Fibroblast of pulmonary artery (primary cell): ENCODE measurements around the gene ZBTB9.
A peak's percentile ranks its signal among the peaks of the same experiment; 100 is the strongest.

Source experiments
- DNase-seq: peaks from one replicate; pipeline ENCODE4 v3.0.0-alpha.2; 2010; ENCODE audit warnings: low read depth
- H3K4me3 ChIP-seq: replicated peaks from 2 replicates; pipeline ENCODE4 v1.5.1; 2011; ENCODE audit warnings: low read depth, mild to moderate bottlenecking, control low read depth, low read length, moderate library complexity
- TF ChIP-seq, protein P1 (sequence below): IDR thresholded peaks from 2 replicates; pipeline ENCODE4 v1.5.1; 2011; ENCODE audit warnings: mild to moderate bottlenecking, control low read depth, low read length, inconsistent platforms; ENCODE audit errors: missing control alignments

ZBTB9 gene

DNA sequence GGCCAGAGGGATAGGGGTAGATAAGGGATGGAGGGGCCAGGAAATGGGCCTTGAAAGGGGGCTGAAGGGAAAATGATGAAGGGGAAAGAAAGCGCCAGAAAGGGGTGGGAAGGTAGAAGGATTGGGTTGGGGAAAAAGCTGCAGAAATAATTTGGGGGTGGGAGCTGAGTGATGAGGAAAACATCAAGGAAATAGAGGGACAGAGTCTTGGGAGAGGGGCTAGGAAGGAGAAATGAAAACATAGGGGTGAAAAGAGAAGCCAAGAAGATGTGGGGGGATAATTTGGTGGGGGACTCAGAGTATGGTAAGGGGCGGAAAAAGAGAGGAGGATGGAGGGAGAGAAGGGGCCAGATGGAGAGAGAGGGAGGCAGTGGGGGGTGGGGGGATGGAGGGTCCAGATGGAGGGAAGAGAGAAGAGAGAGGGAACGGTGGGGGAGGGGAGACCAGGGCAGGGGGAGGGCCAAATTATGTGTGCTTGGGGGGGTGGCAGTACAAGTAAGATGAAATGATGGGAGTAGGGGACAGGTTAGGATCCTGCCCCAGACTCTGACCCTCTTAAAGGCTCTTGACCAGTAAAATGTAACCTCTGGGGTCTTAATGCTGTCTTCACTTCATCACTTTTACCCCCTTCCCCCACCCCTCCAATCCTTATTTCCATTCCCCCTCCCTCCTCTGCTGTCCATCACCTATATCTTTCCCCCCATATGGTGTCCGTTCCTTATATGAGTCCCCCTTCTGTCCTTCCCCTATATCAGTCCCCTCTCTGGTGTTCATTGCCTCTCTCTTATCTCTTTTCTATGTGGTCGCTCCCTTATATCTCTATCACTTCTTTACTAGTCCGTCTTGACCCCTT, 33.7 kb upstream of the ZBTB9 start:
- TF ChIP-seq, protein P1, sequence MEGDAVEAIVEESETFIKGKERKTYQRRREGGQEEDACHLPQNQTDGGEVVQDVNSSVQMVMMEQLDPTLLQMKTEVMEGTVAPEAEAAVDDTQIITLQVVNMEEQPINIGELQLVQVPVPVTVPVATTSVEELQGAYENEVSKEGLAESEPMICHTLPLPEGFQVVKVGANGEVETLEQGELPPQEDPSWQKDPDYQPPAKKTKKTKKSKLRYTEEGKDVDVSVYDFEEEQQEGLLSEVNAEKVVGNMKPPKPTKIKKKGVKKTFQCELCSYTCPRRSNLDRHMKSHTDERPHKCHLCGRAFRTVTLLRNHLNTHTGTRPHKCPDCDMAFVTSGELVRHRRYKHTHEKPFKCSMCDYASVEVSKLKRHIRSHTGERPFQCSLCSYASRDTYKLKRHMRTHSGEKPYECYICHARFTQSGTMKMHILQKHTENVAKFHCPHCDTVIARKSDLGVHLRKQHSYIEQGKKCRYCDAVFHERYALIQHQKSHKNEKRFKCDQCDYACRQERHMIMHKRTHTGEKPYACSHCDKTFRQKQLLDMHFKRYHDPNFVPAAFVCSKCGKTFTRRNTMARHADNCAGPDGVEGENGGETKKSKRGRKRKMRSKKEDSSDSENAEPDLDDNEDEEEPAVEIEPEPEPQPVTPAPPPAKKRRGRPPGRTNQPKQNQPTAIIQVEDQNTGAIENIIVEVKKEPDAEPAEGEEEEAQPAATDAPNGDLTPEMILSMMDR = no peak
- peak overlapping the region; percentile 58 for H3K4me3 ChIP-seq
- DNase-seq = no peak

DNA sequence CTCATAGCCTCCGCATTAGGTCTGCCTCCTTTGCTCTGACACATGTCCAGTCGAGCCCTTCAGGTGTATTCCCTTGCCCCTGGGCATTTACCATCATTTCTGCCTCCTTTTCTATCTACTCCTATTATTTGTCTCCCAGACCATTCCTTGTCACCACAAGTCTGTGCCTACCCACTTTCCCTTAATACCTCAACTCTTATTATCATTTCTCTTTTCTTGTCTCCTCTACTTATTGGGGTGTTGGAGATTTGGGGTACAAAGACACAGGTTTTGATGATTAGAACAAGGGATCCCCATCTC, 33.1 kb upstream of the ZBTB9 start:
- no peak overlapping the region for H3K4me3 ChIP-seq
- no peak for DNase-seq

DNA sequence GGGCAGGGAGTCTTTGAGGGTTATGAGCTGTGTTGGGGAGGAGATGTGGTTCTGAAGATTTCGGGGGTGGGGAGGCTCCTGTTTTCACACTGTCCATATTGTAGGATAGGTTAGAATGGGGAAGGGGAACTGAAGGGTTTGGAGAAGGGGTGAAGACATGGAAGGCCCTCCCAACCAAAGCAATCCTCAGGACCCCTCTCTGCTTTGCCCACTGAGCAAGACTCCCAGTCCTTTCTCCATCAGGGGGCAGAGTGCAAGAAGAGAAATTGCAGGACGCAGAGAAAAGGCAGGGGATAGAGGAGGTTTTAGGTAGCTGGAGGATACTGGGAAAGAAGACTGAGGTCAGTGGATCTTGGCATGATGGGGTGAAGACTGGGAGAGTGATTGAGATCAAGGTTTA, 30.6 kb upstream of the ZBTB9 start:
- no peak for DNase-seq
- H3K4me3 ChIP-seq = no peak overlapping the region
- TF ChIP-seq, protein P1 = no peak

More for the DNA sequence above, 33.1 kb upstream of the ZBTB9 start:
- TF ChIP-seq, protein P1 = no peak

DNA sequence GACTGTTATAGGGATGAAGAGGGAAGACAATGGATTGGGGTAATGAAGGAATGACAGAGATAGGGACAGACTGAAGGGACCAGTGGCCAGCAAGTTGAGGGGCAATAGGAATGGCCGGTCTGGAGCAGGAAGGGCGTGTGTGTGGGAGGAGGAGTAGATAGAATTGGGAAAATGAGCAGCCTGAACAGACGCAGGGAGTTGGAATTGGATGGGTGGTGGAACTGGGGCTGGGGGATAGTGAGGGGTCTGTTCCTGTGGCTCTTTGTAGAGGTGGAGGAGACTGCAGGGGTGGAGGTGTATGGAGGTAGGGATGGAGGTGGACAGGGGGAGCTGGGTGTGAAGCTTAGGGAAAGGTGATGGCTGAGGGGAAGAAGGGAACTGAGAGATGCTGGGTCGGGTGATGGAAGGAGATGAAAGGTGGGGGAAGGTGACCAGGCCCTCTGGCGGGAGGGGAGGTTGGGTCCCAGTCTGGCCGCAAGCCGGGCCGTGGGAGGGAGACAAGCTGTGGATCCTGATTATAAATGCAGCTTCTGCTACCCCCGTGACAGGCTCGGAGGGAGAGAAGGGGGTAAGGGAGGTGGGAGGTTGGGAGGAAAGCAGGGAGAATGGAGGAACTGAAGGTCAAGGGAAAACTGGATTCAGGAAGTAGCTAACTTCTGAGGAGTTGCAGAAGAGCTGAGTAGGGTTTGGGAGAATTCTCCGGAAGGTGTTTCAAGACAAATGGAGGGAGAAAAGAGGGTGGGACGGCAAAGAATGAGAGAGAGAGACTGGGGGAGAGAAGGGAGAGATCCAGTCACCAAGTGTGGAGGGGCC, 29.3 kb upstream of the ZBTB9 start:
- peak overlapping the region; percentile 66 for H3K4me3 ChIP-seq
- DNase-seq = no peak
- TF ChIP-seq, protein P1 = no peak

DNA sequence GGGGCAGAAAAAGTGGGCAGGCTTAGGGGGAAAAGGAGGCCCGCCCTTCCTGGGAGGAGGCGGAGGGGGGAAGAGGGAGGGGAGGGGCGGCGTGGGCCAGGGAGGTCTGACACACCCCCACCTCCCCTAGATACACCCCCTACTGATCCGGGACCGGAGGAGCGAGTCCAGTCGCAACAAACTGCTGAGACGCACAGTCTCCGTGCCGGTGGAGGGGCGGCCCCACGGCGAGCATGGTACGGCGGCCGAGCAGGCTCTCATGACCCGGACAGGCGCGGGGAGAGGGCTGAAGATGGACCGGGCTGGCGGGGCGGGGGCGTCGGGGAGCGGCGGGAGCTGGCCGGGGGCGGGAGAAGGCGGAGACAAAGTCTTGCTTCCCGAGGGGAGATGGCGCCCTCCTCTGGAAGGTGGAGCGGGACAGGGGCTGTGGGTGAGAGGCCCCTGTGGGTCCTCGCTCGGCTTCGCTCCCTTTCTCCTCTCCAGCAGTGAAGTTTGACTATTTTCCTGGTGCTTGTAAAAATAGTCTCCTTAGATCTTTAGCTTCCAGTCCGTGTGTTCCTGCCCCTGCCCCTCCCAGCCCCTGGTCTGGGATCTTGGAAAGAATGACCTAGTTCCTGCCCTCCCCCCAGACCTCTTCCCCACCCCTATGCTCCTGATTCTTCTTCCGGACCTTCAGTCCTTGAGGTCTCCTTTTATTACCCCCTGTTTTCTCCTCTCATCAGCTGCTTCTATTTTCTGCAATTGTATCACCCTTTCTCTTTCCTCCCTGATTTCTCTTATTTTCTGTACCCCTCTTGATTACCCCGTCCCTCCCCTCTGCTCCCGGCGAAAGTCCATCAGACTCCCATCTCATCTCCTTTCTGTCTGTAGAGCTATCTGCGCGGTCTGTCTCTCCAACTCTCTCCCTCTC, 28.5 kb upstream of the ZBTB9 start:
- TF ChIP-seq, protein P1 = peak; percentile 54
- peak overlapping the region; percentile 66 for H3K4me3 ChIP-seq
- peak; percentile 83 for DNase-seq

DNA sequence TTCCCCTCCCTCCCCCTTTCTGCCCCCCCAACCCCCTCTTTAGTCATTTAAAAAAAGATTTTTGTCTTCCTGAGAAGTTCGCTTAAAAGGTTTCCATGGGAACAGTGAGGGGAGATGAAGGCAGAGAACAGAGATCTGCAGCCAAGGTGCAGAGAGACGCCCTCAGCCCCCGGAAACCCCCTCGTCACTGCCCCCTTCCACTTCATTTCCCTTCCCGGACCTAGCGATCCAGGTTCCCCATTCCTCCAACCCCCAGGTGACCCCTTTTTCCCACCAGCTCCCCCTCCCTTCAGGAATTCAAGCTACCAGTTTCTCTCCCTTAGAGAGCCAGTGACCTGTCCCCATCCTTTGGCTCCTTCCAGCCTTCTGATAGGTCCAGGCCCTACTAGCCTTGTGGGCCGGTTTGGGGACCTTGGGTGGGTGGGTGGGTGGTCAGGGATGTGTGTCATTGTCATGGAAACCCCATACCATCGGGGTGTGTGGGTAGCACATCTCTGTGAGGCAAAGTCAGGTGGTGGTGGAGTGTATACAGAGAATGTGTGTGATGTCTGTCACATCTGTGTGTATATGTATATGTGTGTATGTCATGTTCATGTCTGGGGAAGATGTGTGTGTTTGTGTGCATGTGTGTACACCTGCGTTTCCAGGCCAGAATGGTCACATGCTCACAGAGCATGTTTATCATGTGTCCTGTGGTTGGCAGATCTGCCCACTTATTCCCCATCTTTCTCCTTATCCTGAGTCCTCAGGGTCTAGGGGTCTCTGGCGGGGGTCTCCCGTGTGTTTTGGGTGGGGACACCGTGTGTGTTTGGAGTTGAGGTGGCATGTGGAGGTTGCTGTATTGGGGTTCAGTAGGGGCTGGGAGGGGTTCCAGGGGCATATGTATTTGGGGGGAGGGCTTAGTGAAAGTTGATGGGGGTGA, 27.5 kb upstream of the ZBTB9 start:
- TF ChIP-seq, protein P1 = no peak
- no peak for DNase-seq
- peak overlapping the region; percentile 70 for H3K4me3 ChIP-seq
